Tibial nerve (tissue), 4 donors: ENCODE measurements around the gene CGNL1.

Experiments
- CTCF ChIP-seq, 5 experiments: fragments of 200-600 bp in 3 of 5; fragments of 450-650 bp in 2 of 5; sonication (generic) in 3 of 5; IDR thresholded peaks; one replicate each; pipeline ENCODE4 v1.5.1; 2016 to 2019; ENCODE audit warnings: antibody characterized with exemption in 5 of 5, mild to moderate bottlenecking in 3 of 5, moderate library complexity in 2 of 5
- EP300 ChIP-seq, 2 donors: sonication (generic); formaldehyde crosslinking; IDR thresholded peaks; one replicate each; pipeline ENCODE4 v1.6.1; 2017; ENCODE audit warnings: antibody characterized with exemption in 2 of 2, mild to moderate bottlenecking in 1 of 2

GRCh38 chr15:57597431-57597830 lies 221.1 kb downstream of the CGNL1 start:
- TF ChIP-seq CTCF (IDR thresholded peaks at IDR 0.05) (no peak), EP300 (IDR thresholded peaks at IDR 0.05) (no peak)
